ENCODE measurements around the gene ARHGEF6. TPM values are rescaled to one million over a fixed set of nuclear protein-coding genes. Genes with fewer than 3 reads are reported as not detected.

ARHGEF6 gene
- total RNA-seq, 2 donors from 2014 or later, result 85.6 to 91.1 TPM

Other genes starting within 250 kb of the ARHGEF6 start
- gene VGLL1, start 248.7 kb downstream of the ARHGEF6 start, total RNA-seq, result not detected
- 10 to 100 TPM; 26.5 to 36.1 TPM for gene CD40LG, start 132.8 kb downstream of the ARHGEF6 start, total RNA-seq
- 100 to 1,000 TPM; 296 to 315 TPM for gene RBMX, start 99.8 kb upstream of the ARHGEF6 start, total RNA-seq